ENCODE results near the gene RYR1. TPM values are rescaled to one million over a fixed set of nuclear protein-coding genes. Genes with fewer than 3 reads are reported as not detected.
A peak's percentile ranks its signal among the peaks of the same experiment; 100 is the strongest.

The RYR1 gene
- polyA plus RNA-seq, 3 donors, result 0.76 to 2.1 (median 2.1) TPM

- H3K4me1 Mint-ChIP-seq, result no peaks in the 10 kb centered on the region
- no peaks in the 10 kb centered on the region for H4K20me1 ChIP-seq (ENCODE audit: insufficient read depth, low read length)
Measured at GRCh38 chr19:38463365-38463764, 29.9 kb downstream of the RYR1 start.

GRCh38 chr19:38464421-38465082 lies 31.1 kb downstream of the RYR1 start:
- intact Hi-C loops (cut with micrococcal nuclease), result no loop called here
- Histone ChIP-seq H3K4me3 (replicated peaks in 1 of 3; ENCODE audit: low read depth in 2 of 3, low read length in 3 of 3) (no peak overlapping the region), H3K4me2 (replicated peaks; ENCODE audit: extremely low read depth, low read length, poor library complexity, severe bottlenecking) (no peak overlapping the region), H3K9ac (ENCODE audit: insufficient read depth, low read length, poor library complexity, severe bottlenecking) (peak overlapping the region; percentile 8), H2AFZ (ENCODE audit: insufficient read depth, low read depth, low read length, poor library complexity, severe bottlenecking) (no peak overlapping the region), H3K36me3 (replicated peaks in 1 of 2; ENCODE audit: control insufficient read depth in 1 of 2, insufficient read depth in 2 of 2, low read length in 2 of 2) (no peaks in the 10 kb centered on the region), H3K4me1 (ENCODE audit: control insufficient read depth in 1 of 2, insufficient read depth in 2 of 2, low read length in 2 of 2) (no peaks in the 10 kb centered on the region), H4K20me1 (ENCODE audit: insufficient read depth, low read length) (no peaks in the 10 kb centered on the region), H3K27ac (ENCODE audit: low read depth in 1 of 2, low read length in 2 of 2) (no peak overlapping the region), H3K9me3 (replicated peaks in 1 of 2; ENCODE audit: control insufficient read depth in 1 of 2, insufficient read depth in 1 of 2, low read length in 2 of 2) (peaks cover 0 to 7% of the 10 kb centered on the region in 2 donors), H3K27me3 (ENCODE audit: control insufficient read depth in 2 of 2, insufficient read depth in 2 of 2, low read length in 2 of 2) (no peaks in the 10 kb centered on the region), H3K79me2 (ENCODE audit: insufficient read depth, low read length) (no peaks in the 10 kb centered on the region)
- Mint-ChIP-seq H3K36me3 (no peaks in the 10 kb centered on the region), H3K27me3 (ENCODE audit: low read depth in 3 of 3) (peaks cover 3 to 7% (median 5%) of the 10 kb centered on the region in 3 donors), H3K9me3 (peaks cover 0 to 22% (median 4%) of the 10 kb centered on the region in 7 donors), H3K4me1 (no peaks in the 10 kb centered on the region), H3K27ac (no peak overlapping the region), H3K4me3 (peak overlapping the region in 1 of 2 donors; percentile 19)
- TF ChIP-seq, protein P1, sequence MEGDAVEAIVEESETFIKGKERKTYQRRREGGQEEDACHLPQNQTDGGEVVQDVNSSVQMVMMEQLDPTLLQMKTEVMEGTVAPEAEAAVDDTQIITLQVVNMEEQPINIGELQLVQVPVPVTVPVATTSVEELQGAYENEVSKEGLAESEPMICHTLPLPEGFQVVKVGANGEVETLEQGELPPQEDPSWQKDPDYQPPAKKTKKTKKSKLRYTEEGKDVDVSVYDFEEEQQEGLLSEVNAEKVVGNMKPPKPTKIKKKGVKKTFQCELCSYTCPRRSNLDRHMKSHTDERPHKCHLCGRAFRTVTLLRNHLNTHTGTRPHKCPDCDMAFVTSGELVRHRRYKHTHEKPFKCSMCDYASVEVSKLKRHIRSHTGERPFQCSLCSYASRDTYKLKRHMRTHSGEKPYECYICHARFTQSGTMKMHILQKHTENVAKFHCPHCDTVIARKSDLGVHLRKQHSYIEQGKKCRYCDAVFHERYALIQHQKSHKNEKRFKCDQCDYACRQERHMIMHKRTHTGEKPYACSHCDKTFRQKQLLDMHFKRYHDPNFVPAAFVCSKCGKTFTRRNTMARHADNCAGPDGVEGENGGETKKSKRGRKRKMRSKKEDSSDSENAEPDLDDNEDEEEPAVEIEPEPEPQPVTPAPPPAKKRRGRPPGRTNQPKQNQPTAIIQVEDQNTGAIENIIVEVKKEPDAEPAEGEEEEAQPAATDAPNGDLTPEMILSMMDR (IDR thresholded peaks at IDR 0.05), result no peak
- no peak for DNase-seq
- 78% methylated on average over 10 of the region's 15 CpGs for WGBS (ENCODE audit: insufficient coverage)

More at GRCh38 chr19:38463365-38463764, 29.9 kb downstream of the RYR1 start:
- TF ChIP-seq, protein P1 (IDR thresholded peaks at IDR 0.05), result no peak
- Histone ChIP-seq H3K36me3 (replicated peaks in 1 of 2; ENCODE audit: control insufficient read depth in 1 of 2, insufficient read depth in 2 of 2, low read length in 2 of 2) (no peaks in the 10 kb centered on the region), H3K9ac (ENCODE audit: insufficient read depth, low read length, poor library complexity, severe bottlenecking) (no peak overlapping the region), H3K9me3 (replicated peaks in 1 of 2; ENCODE audit: control insufficient read depth in 1 of 2, insufficient read depth in 1 of 2, low read length in 2 of 2) (peaks cover 0 to 7% of the 10 kb centered on the region in 2 donors), H2AFZ (ENCODE audit: insufficient read depth, low read depth, low read length, poor library complexity, severe bottlenecking) (no peak overlapping the region), H3K4me3 (replicated peaks in 1 of 3; ENCODE audit: low read depth in 2 of 3, low read length in 3 of 3) (no peak overlapping the region), H3K27me3 (ENCODE audit: control insufficient read depth in 2 of 2, insufficient read depth in 2 of 2, low read length in 2 of 2) (no peaks in the 10 kb centered on the region), H3K79me2 (ENCODE audit: insufficient read depth, low read length) (no peaks in the 10 kb centered on the region), H3K27ac (ENCODE audit: low read depth in 1 of 2, low read length in 2 of 2) (no peak overlapping the region), H3K4me2 (replicated peaks; ENCODE audit: extremely low read depth, low read length, poor library complexity, severe bottlenecking) (no peak overlapping the region), H3K4me1 (ENCODE audit: control insufficient read depth in 1 of 2, insufficient read depth in 2 of 2, low read length in 2 of 2) (no peaks in the 10 kb centered on the region)
- intact Hi-C loops (cut with micrococcal nuclease), result no loop called here
- H3K36me3 Mint-ChIP-seq, result no peaks in the 10 kb centered on the region
- H3K27ac Mint-ChIP-seq, result no peak overlapping the region
- peaks cover 3 to 7% (median 5%) of the 10 kb centered on the region in 3 donors for H3K27me3 Mint-ChIP-seq (ENCODE audit: low read depth in 3 of 3)
- WGBS (ENCODE audit: insufficient coverage), result 96% methylated on average over 18 of the region's 18 CpGs
- peaks cover 0 to 22% (median 4%) of the 10 kb centered on the region in 7 donors for H3K9me3 Mint-ChIP-seq
- no peak overlapping the region for H3K4me3 Mint-ChIP-seq
- DNase-seq, result no peak
